Stimulated activated naive CD4-positive, alpha-beta T cell treated with Interleukin-2 at 50 U/mL for 16 hours (primary cell): Measurements from ENCODE around the gene OTOP2.

Experiments used
- DNase-seq: peaks from one replicate; lab custom pipeline; 2025; lab: John Stamatoyannopoulos, UW

Gene OTOP2, protein sequence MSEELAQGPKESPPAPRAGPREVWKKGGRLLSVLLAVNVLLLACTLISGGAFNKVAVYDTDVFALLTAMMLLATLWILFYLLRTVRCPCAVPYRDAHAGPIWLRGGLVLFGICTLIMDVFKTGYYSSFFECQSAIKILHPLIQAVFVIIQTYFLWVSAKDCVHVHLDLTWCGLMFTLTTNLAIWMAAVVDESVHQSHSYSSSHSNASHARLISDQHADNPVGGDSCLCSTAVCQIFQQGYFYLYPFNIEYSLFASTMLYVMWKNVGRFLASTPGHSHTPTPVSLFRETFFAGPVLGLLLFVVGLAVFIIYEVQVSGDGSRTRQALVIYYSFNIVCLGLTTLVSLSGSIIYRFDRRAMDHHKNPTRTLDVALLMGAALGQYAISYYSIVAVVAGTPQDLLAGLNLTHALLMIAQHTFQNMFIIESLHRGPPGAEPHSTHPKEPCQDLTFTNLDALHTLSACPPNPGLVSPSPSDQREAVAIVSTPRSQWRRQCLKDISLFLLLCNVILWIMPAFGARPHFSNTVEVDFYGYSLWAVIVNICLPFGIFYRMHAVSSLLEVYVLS

DNA sequence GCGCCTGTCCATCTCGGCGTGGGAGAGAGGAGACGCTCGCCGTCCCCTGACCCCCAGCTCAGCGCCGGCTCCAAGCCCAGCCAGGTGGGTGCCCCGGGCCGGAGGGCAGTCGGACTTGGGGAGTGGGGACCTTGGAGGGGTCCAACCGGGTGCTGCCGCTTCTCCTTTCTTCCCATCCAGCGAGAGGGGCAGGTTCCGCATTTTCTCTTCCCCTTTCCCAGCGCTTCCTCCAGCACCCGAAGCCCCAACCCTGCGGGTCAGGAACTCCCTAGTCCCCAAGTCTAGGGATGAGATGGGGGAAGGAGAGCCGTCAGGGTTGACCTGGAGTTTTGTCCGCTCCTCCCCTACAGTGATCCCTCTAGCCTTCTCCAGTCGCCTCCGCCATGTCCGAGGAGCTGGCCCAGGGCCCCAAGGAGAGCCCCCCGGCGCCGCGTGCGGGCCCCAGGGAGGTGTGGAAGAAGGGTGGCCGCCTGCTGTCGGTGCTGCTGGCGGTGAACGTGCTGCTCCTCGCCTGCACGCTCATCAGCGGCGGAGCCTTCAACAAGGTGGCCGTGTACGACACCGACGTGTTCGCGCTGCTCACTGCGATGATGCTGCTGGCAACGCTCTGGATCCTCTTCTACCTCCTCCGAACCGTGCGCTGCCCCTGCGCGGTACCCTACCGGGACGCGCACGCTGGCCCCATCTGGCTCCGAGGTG is at the start of gene OTOP2:
Gene OTOP2 (plus strand): TSS at position 24 of the 699 bp plus-strand sequence. CDS start 360 bp downstream, at position 384.
- DNase-seq = no peak

DNA sequence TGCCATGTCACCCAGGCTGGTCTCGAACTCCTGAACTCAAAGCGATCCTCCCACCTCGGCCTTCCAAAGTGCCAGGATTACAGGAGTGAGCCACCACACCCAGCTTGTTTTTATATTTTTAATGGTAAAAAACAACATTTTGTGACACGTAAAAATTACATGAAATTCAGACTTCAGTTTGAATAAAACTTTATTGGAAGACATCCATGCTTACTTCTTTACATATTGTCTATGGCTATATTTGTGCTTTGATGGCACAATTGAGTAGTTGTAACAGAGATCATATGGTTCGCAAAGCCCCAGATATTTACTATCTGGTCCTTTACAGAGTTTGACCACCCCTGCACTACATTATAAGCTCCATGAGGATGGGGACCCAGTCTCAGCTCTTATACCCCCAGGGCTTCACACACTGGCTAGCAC is 49.4 kb upstream of the OTOP2 start:
- DNase-seq = no peak

DNA sequence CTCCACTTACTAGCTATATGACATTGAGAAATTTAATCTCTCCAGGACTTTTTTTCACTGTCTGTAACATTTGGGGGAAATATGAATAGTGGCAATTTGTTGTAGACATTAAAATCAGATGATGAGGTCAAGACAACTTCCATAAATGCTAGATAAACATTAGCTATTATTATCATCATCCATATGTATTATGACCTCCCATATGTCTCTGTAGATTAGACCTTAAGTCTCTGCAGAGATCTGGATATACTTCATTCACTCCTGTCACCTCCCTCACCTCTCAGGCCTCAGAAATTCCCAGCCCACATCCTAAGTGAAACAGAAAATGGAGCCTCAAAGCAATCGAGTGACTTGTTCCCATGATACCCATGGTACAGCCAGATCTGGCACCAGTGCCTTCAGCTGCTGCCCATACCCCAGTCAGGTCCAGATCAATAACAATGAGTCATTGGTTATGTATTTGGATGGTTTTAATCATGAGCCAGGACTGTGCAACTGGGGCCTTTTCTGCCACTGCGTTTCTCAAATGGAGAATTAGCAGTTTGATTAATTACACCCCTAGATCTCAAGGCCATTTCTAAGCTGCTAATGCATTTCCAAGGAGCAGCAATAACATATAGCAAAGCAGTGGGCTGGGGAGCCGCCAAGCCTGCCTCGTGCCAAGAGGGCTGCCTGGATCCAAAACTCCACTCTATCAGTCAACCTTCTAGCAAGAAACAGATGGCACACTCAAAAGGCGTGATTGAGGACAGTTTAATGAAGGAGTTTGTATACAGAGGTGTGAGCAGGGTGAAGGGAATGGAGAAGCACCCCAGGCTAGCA is 48.7 kb upstream of the OTOP2 start:
- DNase-seq = no peak

DNA sequence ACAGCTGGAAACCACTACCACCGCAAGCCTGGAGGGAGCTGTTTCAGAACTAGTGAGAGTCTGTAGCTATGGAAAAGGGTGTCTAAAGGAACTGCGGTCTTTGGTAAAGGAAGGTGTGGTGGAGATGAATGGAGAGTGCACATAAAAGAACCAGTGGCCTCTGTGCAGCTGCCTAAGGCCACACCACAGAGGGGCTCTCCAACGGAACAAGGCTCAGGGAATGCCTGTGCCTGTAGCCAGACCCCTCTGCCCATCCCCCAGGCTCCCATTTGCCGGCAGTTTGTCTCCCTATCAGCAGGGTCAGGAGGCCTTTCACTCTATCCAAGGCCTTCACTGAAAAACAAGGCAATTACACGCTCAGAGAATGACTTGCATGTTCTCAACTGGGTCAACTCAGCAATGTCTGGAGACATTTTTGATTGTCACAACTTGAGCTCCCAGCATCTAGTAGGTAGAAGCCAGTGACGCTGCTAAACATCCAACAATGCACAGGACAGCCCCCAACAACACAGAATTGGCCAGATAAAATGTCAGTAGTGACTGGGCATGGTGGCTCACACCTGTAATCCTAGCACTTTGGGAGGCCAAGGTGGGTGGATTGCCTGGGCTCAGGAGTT is 48.0 kb upstream of the OTOP2 start:
- DNase-seq = no peak

DNA sequence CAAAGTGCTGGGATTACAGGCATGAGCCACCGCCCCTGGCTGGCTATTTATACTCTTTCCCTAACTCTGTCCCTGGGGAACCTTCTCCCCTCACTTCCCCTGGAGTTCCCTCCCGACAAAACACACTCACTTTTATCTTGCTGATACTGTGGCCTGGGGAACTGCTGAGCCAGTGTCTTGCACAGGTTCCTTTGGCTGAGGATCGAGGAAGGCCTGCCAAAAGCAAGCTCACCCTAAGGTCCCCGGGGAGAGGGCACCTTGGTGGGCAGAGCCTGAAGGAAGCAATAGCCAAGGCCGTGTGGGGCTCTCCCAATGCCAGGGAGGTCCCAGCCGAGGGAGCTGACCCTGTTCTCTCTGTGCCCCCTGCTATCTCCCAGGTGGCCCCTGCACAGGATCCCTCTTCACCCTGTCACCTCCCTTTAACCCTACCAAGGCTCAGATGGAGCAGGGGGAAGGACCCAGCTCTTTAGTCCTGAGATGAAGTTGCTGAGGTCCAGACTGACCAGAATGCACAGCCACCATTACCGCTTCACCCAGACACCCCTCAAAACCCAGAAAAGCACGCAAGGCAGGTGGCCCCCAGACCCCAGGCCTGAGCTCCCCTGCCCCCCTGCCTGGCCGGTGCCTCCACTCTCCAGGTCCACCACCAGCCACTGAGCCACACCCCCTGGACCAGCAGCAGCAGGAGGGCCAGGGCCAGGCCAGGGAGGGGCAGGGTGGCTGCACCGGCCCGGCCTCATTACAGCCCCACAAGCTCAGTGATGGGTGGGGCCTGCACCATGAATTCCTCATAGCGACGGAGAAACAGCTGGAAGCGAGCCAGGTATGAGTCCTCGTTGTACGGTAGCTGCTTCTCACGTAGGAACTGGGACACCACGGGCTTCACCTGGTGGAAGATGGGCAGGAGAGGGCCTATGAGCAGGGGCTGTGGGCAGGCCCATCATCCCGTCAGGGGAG is 46.2 kb upstream of the OTOP2 start:
- DNase-seq = no peak

DNA sequence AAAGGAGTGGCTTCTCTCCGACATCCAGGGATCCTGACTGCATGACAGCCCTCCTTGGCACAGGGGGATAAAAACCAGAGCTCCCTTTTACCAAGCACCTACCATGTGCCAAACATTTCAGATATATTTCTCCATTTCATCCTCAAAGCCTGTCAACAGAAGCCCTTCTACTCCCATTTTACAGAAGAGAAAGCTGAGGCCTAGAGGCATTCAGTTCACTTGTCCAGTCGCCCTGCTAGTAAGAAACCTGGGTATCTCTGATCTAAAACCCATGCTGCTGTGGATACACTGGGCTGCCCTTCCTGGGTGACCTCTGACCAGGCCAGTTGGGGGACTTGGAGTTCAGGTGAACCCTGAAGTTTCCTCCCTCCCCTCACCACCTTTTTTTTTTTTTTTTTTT is 45.4 kb upstream of the OTOP2 start:
- no peak for DNase-seq

DNA sequence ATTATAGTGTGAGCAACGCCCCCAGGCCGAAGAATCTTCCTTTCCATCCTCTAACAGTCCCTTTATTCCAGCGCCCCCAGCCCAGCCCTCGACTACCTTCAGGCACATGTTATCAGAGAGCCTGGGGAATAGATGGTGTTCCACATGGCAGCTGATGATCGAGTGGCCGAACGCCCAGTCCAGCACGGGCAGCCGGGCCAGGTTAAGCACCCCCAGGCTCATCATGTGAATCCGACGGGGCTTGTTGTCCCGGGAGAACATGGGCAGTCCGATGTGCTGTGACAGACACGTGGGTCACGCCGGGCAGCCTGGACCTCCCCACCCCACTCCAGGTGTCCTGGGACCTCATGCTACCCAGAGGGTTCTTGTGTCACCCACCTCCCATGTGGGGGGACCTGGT is 44.8 kb upstream of the OTOP2 start:
- DNase-seq = no peak

DNA sequence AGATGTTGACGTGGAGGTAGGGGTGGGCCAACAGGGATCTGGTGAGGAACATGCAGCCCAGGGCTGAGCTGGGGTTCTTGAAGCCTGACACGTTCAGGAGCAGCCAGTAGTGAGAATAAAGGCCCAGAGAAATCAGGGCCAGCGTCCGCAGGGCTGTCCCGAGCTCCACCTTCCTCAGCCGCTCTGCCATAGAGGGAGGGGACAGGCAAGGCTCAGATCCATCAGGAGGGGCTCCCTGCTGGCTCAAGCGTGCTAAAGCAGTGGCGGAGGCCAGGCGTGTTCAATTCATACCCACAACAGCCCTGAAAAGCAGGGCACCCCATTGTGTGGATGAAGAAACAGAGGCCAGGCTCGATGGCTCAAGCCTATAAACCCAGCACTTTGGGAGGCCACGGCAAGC is 43.0 kb upstream of the OTOP2 start:
- DNase-seq = no peak

DNA sequence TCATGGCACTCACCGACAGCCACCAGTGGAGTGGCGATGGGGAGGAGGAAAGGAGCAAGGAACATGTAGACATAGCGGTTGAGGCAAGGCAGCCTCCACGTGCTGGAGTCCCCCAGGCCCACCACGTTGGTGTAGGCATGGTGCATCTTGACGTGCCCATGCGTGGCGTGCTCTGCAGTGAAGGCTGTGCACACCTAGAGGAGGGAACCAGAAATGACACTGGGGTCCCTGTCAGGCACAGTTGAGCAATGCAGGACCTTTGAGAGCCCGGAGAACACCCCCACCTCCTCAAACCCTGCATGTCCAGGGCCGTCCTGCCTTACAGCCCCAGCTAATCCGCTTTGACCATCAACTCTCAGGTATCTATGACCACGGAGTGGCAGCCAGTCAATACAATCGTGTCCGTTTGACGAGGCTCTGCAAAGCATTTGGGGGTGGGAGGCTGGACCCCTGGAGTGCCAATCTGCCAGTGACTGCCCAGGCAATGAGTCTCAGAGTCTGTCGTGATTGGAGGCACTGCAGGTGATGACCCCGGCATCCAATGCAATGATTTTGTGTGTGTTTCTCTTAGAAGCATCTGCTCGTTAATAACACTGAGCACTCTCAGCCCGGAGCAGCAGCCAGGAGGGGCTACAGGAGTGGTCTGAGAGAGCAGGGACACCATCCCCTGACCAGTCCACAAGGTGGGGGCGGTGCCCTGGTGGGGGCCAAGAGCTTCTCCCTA is 41.4 kb upstream of the OTOP2 start:
- no peak for DNase-seq

DNA sequence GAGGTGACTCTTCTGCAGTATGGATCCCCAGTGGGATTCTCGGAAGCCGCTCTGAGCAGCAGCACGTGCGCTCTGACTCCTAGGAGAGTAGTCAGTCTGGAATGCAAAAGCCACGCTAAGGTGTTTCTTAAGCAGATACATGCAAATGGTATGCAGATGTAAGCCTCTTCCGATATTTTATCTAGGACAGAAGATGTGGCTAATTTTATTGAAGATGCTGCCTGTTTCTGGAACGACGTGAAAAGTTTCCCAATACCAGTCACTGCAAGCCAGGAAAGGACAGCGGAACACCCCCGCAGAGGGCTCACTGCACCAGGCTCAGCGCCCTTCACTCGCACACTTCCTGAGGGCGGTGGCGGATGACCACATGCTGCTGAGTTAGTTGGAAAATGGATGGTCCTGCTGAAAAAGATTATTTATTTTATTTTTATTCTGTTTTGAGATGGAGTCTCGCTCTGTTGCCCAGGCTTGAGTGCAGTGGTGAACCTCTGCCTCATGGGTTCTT is 40.8 kb upstream of the OTOP2 start:
- DNase-seq = no peak

DNA sequence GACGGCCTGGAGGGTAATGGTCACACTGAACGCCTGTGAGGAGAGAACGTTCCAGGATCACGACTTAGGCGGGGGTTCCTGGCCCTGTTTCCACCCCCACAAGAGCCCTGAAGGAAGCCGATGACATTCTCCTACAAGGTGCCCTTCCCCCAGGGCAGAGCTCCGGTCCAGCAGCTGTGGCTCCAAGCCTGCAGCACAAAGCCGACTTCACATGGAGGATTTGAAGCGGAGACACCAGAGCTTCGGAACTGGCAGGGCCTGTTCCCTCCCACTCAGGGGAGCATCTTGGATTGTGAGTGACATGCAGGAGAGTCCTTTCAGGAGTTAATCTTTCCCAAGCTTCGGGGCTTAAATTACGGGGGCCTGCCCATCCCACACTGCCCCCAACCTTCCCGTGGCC is 35.6 kb upstream of the OTOP2 start:
- DNase-seq = no peak

DNA sequence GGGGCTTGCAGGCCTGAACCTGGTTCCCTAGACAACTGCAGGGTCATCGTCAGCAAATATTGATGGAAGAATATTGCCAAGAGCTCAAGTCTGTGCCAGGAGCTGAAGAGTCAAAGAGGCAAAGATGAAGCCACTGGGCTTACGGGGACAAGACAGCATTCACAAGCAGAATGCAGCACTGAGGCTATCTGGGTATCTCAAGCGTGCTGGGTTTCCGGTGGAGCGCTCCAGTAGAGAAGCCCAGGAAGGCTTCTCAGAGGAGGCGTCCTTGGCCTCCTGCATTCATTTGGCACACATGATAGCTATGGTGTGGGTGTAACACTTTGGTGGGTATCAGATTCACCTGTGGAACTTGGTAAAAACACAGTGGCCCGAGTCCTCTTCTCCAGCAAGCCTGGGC is 33.5 kb upstream of the OTOP2 start:
- no peak for DNase-seq

DNA sequence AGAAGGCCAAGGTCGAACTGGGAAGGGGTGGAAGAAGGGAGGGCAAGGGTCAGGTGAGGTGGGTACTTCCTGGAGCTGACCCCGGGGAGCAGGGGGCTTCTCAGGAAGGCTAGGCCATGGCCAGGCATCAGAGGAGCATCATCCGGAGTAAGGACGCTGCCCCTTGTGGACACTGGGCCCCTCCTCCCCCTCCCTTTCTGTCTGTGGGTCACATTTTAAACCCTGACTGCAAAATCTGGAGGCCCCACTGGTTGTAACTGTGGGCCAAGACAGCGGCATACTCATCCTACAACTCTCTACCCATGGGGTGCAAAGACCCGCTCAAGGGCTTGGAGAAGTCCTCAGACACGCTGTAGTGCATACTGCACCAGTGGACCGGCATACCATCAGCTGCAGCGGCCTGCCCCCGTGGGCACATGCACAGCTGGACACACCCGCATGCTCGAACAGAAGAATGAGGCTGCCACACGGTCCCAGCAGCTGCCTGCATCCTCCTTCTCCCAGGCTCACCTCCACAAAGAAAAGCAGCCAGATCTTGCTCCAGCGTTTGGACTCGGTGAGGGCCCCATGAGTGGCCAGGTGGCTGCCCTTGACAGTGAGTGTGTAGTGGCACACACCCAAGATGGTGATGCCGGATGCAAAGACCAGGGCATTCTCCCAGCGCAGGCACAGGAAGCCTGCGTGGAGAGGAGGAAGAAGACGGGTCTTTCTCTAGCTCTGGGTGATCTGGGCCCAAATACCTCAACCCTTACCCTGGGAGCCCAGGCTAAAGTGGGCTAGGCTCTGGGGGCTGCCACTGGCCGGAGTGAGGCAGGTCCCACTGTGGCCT is 31.8 kb upstream of the OTOP2 start:
- DNase-seq = no peak

DNA sequence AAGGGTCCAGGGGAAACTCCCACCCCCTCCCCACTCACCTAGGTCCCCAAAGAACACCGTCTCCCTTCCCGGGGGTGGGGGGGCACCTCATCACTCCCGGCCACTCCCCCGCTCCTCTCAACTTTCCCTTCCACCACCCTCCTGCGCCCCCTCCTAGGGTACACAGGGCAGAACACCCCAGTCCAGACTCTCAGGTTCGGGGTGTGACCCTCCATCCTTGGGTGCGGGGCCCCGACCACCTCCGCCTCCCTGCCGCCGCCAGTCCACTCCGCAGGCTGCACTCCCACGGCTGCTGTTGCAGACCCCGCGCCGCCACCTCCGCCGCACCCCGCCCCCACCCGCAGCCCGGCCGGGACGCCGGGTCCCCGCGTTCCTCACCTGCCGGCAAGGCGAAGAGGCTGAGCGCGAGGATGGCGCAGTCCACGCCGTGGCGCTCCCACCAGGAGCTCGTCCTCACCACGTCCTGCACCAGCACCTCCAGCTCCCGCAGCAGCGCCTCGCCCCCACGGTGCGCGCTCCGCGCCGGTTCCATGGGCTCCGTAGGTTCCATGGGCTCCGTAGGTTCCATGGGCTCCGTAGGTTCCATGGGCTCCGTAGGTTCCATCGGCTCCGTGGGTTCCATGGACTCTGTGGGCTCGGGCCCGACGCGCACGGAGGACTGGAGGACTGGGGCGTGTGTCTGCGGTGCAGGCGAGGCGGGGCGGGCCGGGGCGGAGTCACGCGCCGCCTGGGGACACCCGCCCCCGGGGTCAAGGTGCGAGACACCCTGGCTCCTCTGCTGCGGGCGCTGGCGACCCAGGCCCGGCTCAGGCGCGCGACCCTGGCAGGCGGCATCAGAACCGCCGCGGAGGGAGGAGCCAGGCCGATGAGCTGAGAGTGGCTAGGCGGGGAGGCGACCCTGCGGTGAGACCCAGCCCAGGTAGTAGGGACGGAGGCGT is 30.8 kb upstream of the OTOP2 start, which contains the start of gene FADS6:
Gene FADS6 (minus strand): TSS at position 660 of the 938 bp plus-strand sequence. CDS start 38 bp downstream, at position 622.
- peak; percentile 2 for DNase-seq

DNA sequence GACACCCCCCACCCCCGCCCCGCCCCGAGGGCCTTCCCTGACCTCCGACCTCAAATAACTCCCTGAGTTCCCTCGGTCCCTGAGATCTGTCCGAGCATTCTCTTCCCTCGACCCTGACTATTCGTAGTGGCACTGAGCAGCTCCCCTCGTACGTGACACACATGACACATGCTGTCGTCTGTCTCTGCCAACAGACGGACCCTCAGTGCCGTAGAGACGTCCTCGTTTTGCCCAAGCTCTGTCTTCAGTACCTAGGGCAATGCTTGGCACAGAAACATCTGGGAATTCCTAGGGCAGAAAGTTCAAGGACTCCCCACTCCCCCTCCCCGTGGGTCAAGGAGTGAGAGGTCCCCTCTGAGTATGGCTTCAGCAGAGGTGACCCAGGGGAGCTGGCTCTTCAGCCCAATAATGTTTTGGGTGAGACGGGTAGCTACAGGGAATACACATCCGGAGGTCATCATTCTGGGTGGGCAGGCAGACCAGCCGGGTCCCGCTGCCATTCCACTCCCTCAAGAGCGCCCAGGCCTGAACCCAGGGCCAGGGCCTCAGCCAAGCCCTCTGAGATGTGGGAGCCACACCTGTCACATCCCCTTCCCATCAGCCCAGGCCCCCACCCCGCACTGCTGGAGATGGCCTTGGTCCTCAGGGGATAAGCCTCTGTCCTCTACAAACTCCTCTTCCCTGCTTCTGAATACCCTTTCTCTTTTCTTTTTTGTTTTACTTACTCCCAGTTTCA is 30.0 kb upstream of the OTOP2 start:
- no peak for DNase-seq

DNA sequence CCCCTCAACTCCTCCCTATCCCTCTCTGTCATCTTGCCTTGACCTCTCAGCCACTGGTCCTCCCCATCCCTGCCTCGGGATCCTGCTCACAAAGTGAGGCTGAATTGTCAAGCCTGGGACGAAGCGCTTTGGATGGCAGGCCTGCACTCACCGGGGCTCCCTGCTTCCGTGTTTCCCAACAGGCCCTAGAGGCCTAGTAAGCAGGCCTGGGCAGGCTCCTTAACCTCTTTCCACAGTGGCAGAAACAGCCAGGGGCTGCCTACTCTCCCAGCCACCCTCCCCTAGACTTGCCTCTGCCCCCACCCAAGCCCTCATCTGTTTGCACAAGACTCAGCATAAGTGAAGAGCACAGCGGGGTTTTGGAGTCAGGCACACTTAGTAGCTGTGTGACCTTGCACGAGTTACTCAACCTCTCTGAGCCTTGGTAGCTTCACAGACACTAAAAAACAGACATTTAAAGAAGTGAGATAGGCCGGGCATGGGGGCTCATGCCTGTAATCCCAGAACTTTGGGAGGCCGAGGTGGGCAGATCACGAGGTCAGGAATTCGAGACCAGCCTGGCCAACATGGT is 25.6 kb upstream of the OTOP2 start:
- DNase-seq = no peak

DNA sequence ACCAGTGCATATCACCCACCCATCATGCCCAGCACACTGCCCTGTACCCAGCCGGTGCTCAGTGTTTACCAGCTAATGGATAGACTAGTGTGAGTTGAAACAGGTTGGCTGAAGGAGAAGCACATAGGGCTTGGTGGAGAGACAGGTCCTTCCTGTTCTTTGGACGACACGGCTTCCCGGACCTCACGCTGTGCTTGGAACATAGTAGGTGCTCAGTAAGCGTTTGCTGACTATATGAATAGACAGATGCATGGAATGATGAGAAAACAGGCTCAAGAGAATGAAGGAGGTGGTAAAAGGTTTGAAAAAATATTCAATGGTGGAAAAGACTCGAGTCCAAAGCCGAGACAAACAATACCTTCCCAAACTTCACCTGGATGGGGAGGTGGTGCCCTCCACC is 23.9 kb upstream of the OTOP2 start:
- DNase-seq = no peak
